Testis (tissue), 3 donors: ENCODE results near the gene INAFM2. TPM values are rescaled to one million over a fixed set of nuclear protein-coding genes. Genes with fewer than 3 reads are reported as not detected.

ENCODE experiments used
- DNase-seq: peaks from one replicate; pipeline ENCODE4 v3.0.0-alpha.2; 2019
- H3K27ac ChIP-seq, 2 donors: fragments of 200-600 bp; sonication (generic); one replicate each; pipeline ENCODE4 v1.5.1; 2019
- H3K27me3 ChIP-seq: fragments of 200-600 bp; sonication (generic); one replicate; pipeline ENCODE4 v1.5.1; 2019
- H3K36me3 ChIP-seq: fragments of 200-600 bp; sonication (generic); one replicate; pipeline ENCODE4 v1.5.1; 2017; ENCODE audit warnings: low read depth; ENCODE audit errors: missing control alignments
- H3K4me1 ChIP-seq: fragments of 200-600 bp; sonication (generic); one replicate; pipeline ENCODE4 v1.5.1; 2019
- H3K4me3 ChIP-seq, 2 donors: fragments of 200-600 bp; sonication (generic); one replicate each; pipeline ENCODE4 v1.5.1; 2017 to 2019
- H3K9me3 ChIP-seq: fragments of 200-600 bp; sonication (generic); one replicate; pipeline ENCODE4 v1.5.1; 2017
- CTCF ChIP-seq, 3 experiments: fragments of 450-650 bp in 2 of 3; fragments of 200-600 bp in 1 of 3; sonication (generic) in 1 of 3; IDR thresholded peaks; one replicate each; pipeline ENCODE4 v1.5.1; 2016 to 2019; ENCODE audit warnings: antibody characterized with exemption in 3 of 3, mild to moderate bottlenecking in 2 of 3, moderate library complexity in 1 of 3
- POLR2A ChIP-seq: fragments of 450-650 bp; IDR thresholded peaks from one replicate; pipeline ENCODE4 v1.6.1; 2017; ENCODE audit warnings: antibody characterized with exemption, mild to moderate bottlenecking, moderate library complexity
- WGBS, 2 donors: methylation state at CpG; one replicate each; pipeline ENCODE4 v1.1.5; 2018; 5-methylcytosine and 5-hydroxymethylcytosine counted together
- intact Hi-C: fragments of 100-400 bp; cut with DNase I; formaldehyde crosslinking; loops from one replicate; pipeline ENCODE4 v1.15.1; 2023; ENCODE audit warnings: low total_unique reads
- polyA plus RNA-seq: library from polyadenylated mRNA; stranded (reverse); fragments of 350-450 nt; fragmentation: Illumina TruSeq; extraction: RNeasy Lipid Tissue Mini Kit (QIAGEN cat#74804); gene quantifications from one replicate; pipeline ENCODE4 v1.2.3, GENCODE V29; 2014; ENCODE audit warnings: low read depth, low replicate concordance; ENCODE audit not compliant: insufficient read depth
- total RNA-seq, 2 donors: library from RNA; depleted of rRNA; stranded (reverse); fragments of >200 nt; gene quantifications; one replicate each; pipeline ENCODE4 v1.2.3, GENCODE V29; 2016

Gene INAFM2
- total and polyA plus RNA-seq, 3 donors from 2014 or later = 31.8 to 49.8 (median 43.4) TPM

GRCh38 chr15:40310993-40311392, 12.5 kb upstream of the INAFM2 start:
- H3K4me1 ChIP-seq = peaks cover 6% of the 10 kb centered on the region
- no peak overlapping the region for H3K27ac ChIP-seq
- no peak for DNase-seq
- H3K27me3 ChIP-seq = no peaks in the 10 kb centered on the region
- H3K9me3 ChIP-seq = no peaks in the 10 kb centered on the region
- H3K36me3 ChIP-seq = no peaks in the 10 kb centered on the region
- H3K4me3 ChIP-seq = no peak overlapping the region
- WGBS, 2 donors = 76 to 91% methylated on average over 3 of the region's 3 CpGs
- intact Hi-C loops = no loop called here
- TF ChIP-seq CTCF (IDR thresholded peaks at IDR 0.05) (no peak), POLR2A (no peak)

- WGBS, 2 donors = 88 to 95% methylated on average over 10 of the region's 10 CpGs
- H3K9me3 ChIP-seq = no peaks in the 10 kb centered on the region
- H3K4me3 ChIP-seq = no peak overlapping the region
- H3K36me3 ChIP-seq = no peaks in the 10 kb centered on the region
- H3K4me1 ChIP-seq = peaks cover 6% of the 10 kb centered on the region
- intact Hi-C loops = no loop called here
- TF ChIP-seq POLR2A (no peak), CTCF (IDR thresholded peaks at IDR 0.05) (no peak)
- no peak for DNase-seq
- no peaks in the 10 kb centered on the region for H3K27me3 ChIP-seq
- no peak overlapping the region for H3K27ac ChIP-seq
Observed at GRCh38 chr15:40312370-40313158, 10.9 kb upstream of the INAFM2 start.

GRCh38 chr15:40313531-40314398, 9.7 kb upstream of the INAFM2 start:
- TF ChIP-seq POLR2A = no peak
- no peak for TF ChIP-seq CTCF (IDR thresholded peaks at IDR 0.05)
- intact Hi-C loops = no loop called here

GRCh38 chr15:40314723-40315276, 8.7 kb upstream of the INAFM2 start:
- intact Hi-C loops = no loop called here
- Histone ChIP-seq H3K4me1 (peaks cover 6% of the 10 kb centered on the region), H3K27ac (no peak overlapping the region), H3K27me3 (no peaks in the 10 kb centered on the region), H3K36me3 (no peaks in the 10 kb centered on the region), H3K9me3 (no peaks in the 10 kb centered on the region), H3K4me3 (no peak overlapping the region)
- TF ChIP-seq CTCF (IDR thresholded peaks at IDR 0.05) = no peak
- no peak for TF ChIP-seq POLR2A
- WGBS, 2 donors = 85 to 92% methylated on average over 3 to 4 of the region's 4 CpGs
- no peak for DNase-seq

More at GRCh38 chr15:40313531-40314398, 9.7 kb upstream of the INAFM2 start:
- no peaks in the 10 kb centered on the region for H3K36me3 ChIP-seq
- H3K27ac ChIP-seq = no peak overlapping the region
- peaks cover 6% of the 10 kb centered on the region for H3K4me1 ChIP-seq
- peak; percentile 56 for DNase-seq
- H3K9me3 ChIP-seq = no peaks in the 10 kb centered on the region
- no peaks in the 10 kb centered on the region for H3K27me3 ChIP-seq
- WGBS, 2 donors = 53 to 55% methylated on average over 10 of the region's 10 CpGs
- no peak overlapping the region for H3K4me3 ChIP-seq
